ENCODE results near the gene DLG2.

DNA sequence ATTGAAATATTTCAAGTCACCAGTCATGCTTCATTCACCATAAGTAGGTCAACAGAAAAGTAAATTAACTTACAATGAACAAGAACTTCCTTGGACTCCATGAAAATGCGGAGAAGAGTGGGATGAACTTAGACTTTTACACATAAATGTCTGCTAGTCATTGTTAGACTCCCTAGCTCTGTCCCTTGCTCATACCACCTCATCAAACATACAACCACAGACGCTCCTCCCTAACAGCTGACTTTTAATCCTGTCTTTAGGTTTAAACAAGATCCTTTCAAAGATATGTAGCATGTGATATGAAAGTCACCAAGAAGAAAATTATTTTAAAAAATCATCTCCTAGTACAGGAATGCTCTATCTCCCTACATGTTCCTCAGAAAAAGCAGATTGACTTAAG, 248.1 kb downstream of the DLG2 start:
- TF ChIP-seq, protein P1, sequence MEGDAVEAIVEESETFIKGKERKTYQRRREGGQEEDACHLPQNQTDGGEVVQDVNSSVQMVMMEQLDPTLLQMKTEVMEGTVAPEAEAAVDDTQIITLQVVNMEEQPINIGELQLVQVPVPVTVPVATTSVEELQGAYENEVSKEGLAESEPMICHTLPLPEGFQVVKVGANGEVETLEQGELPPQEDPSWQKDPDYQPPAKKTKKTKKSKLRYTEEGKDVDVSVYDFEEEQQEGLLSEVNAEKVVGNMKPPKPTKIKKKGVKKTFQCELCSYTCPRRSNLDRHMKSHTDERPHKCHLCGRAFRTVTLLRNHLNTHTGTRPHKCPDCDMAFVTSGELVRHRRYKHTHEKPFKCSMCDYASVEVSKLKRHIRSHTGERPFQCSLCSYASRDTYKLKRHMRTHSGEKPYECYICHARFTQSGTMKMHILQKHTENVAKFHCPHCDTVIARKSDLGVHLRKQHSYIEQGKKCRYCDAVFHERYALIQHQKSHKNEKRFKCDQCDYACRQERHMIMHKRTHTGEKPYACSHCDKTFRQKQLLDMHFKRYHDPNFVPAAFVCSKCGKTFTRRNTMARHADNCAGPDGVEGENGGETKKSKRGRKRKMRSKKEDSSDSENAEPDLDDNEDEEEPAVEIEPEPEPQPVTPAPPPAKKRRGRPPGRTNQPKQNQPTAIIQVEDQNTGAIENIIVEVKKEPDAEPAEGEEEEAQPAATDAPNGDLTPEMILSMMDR (IDR thresholded peaks at IDR 0.05) = no peak
- no peak for TF ChIP-seq POLR2A (IDR thresholded peaks at IDR 0.05)

All from suprapubic skin (tissue), 3 donors.